ENCODE measurements around the gene PRELID3B. TPM values are rescaled to one million over a fixed set of nuclear protein-coding genes. Genes with fewer than 3 reads are reported as not detected.

Gene PRELID3B
- total RNA-seq, 1 donor from 2014 or later, result 54.2 TPM

GRCh38 chr20:58990651-58991445 is 51.7 kb downstream of the PRELID3B start:
- H3K9me3 Mint-ChIP-seq, result no peaks in the 10 kb centered on the region
- ChIA-PET CTCF (no interaction called here), POLR2A (interaction anchor here (0.9 to 1.5 kb wide), 8 partner anchors 8 to 42 kb away, joined by 3 to 5 read pairs (median 3); partner anchors contain the start of gene ATP5F1E)
- no peak overlapping the region for H3K27ac Mint-ChIP-seq
- no peak overlapping the region for H3K4me3 Mint-ChIP-seq
- DNase-seq (no peak), ATAC-seq (ENCODE audit: low read depth) (no peak)
- peaks cover 34% of the 10 kb centered on the region for H3K4me1 Mint-ChIP-seq
- TF ChIP-seq, protein P1, sequence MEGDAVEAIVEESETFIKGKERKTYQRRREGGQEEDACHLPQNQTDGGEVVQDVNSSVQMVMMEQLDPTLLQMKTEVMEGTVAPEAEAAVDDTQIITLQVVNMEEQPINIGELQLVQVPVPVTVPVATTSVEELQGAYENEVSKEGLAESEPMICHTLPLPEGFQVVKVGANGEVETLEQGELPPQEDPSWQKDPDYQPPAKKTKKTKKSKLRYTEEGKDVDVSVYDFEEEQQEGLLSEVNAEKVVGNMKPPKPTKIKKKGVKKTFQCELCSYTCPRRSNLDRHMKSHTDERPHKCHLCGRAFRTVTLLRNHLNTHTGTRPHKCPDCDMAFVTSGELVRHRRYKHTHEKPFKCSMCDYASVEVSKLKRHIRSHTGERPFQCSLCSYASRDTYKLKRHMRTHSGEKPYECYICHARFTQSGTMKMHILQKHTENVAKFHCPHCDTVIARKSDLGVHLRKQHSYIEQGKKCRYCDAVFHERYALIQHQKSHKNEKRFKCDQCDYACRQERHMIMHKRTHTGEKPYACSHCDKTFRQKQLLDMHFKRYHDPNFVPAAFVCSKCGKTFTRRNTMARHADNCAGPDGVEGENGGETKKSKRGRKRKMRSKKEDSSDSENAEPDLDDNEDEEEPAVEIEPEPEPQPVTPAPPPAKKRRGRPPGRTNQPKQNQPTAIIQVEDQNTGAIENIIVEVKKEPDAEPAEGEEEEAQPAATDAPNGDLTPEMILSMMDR (IDR thresholded peaks at IDR 0.05), result no peak
- H3K36me3 Mint-ChIP-seq (ENCODE audit: low read depth), result peaks cover 95% of the 10 kb centered on the region
- intact Hi-C loops (cut with micrococcal nuclease), result loop anchor here (1.0 kb wide), 1 partner anchor 13 kb away; no protein-coding TSS in a partner anchor
- no peaks in the 10 kb centered on the region for H3K27me3 Mint-ChIP-seq

- ATAC-seq (ENCODE audit: low read depth) (no peak), DNase-seq (no peak)
- Mint-ChIP-seq H3K36me3 (ENCODE audit: low read depth) (peaks cover 82% of the 10 kb centered on the region), H3K4me3 (no peak overlapping the region), H3K27ac (peak overlapping the region; percentile 35), H3K4me1 (peaks cover 27% of the 10 kb centered on the region), H3K27me3 (no peaks in the 10 kb centered on the region), H3K9me3 (no peaks in the 10 kb centered on the region)
- ChIA-PET POLR2A (interaction anchor here (0.6 to 0.7 kb wide), 2 partner anchors 16 to 18 kb away, joined by 3 read pairs; no protein-coding TSS in a partner anchor), CTCF (no interaction called here)
- TF ChIP-seq, protein P1 (IDR thresholded peaks at IDR 0.05), result no peak
- intact Hi-C loops (cut with micrococcal nuclease), result no loop called here
These were observed 53.4 kb downstream of the PRELID3B start for GRCh38 chr20:58989196-58989595.

DNA sequence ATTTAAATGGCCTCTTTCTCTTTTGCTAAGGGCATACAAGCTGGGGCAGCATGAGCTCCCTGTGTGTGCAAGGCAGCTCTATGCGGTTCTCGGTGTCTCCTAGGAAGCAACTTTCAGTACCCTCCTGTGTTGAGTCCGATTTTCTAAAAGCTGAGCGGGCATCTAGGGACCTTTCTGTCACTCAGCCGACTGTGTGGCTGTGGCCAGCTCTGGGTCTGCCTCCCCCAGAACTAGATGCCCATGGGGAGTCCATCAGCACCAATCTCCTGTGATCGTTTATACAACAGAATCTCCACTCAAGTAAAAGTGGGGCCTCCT is 54.1 kb downstream of the PRELID3B start:
- TF ChIP-seq, protein P1 (IDR thresholded peaks at IDR 0.05), result no peak
- H3K36me3 Mint-ChIP-seq (ENCODE audit: low read depth), result peaks cover 75% of the 10 kb centered on the region
- no peak overlapping the region for H3K4me3 Mint-ChIP-seq
- intact Hi-C loops (cut with micrococcal nuclease), result no loop called here
- no peak overlapping the region for H3K27ac Mint-ChIP-seq
- ATAC-seq (ENCODE audit: low read depth) (no peak), DNase-seq (no peak)
- H3K4me1 Mint-ChIP-seq, result peaks cover 27% of the 10 kb centered on the region
- no peaks in the 10 kb centered on the region for H3K9me3 Mint-ChIP-seq
- H3K27me3 Mint-ChIP-seq, result no peaks in the 10 kb centered on the region
- ChIA-PET POLR2A (interaction anchor here (0.7 kb wide), 1 partner anchor 87 kb away, joined by 4 read pairs; no protein-coding TSS in a partner anchor), CTCF (no interaction called here)

- intact Hi-C loops (cut with micrococcal nuclease), result no loop called here
- no peak for DNase-seq
- H3K36me3 Mint-ChIP-seq (ENCODE audit: low read depth), result peaks cover 70% of the 10 kb centered on the region
- TF ChIP-seq, protein P1 (IDR thresholded peaks at IDR 0.05), result no peak
- CTCF ChIA-PET, result no interaction called here
- no peak overlapping the region for H3K4me3 Mint-ChIP-seq
- POLR2A ChIA-PET, result interaction anchor here (0.7 kb wide), 1 partner anchor 87 kb away, joined by 4 read pairs; no protein-coding TSS in a partner anchor
- no peak for ATAC-seq (ENCODE audit: low read depth)
- no peaks in the 10 kb centered on the region for H3K27me3 Mint-ChIP-seq
- peaks cover 26% of the 10 kb centered on the region for H3K4me1 Mint-ChIP-seq
- H3K9me3 Mint-ChIP-seq, result no peaks in the 10 kb centered on the region
- peak overlapping the region; percentile 43 for H3K27ac Mint-ChIP-seq
These were observed 54.6 kb downstream of the PRELID3B start for GRCh38 chr20:58987790-58988564.

GRCh38 chr20:58986968-58987517 is 55.5 kb downstream of the PRELID3B start:
- DNase-seq, result no peak
- ATAC-seq (ENCODE audit: low read depth), result no peak
- H3K27ac Mint-ChIP-seq, result peak overlapping the region; percentile 43
- H3K4me1 Mint-ChIP-seq, result peaks cover 28% of the 10 kb centered on the region
- ChIA-PET POLR2A (no interaction called here), CTCF (no interaction called here)
- no peak overlapping the region for H3K4me3 Mint-ChIP-seq
- no peaks in the 10 kb centered on the region for H3K27me3 Mint-ChIP-seq
- intact Hi-C loops (cut with micrococcal nuclease), result no loop called here
- no peaks in the 10 kb centered on the region for H3K9me3 Mint-ChIP-seq
- peaks cover 61% of the 10 kb centered on the region for H3K36me3 Mint-ChIP-seq (ENCODE audit: low read depth)
- TF ChIP-seq, protein P1 (IDR thresholded peaks at IDR 0.05), result no peak
